Adrenal gland (tissue), 5 donors: Measurements from ENCODE around the gene TEX2.

Source experiments
- POLR2A ChIP-seq, 2 donors: fragments of 450-650 bp; IDR thresholded peaks; one replicate each; pipeline ENCODE4 v1.6.1; 2017; ENCODE audit warnings: antibody characterized with exemption in 2 of 2, mild to moderate bottlenecking in 2 of 2, moderate library complexity in 1 of 2
- TF ChIP-seq, protein P1 (sequence below), 6 experiments: fragments of 450-650 bp in 4 of 6; fragments of 200-600 bp in 2 of 6; sonication (generic) in 1 of 6; IDR thresholded peaks; 1 replicate in 5 of 6; 2 replicates in 1 of 6; pipeline versions ENCODE4 v1.5.1 to v1.8.0; 2016 to 2021; ENCODE audit warnings: antibody characterized with exemption in 6 of 6, mild to moderate bottlenecking in 2 of 6, moderate library complexity in 1 of 6
- donor health status: DM: no; HTN: no; CAD: no.

DNA sequence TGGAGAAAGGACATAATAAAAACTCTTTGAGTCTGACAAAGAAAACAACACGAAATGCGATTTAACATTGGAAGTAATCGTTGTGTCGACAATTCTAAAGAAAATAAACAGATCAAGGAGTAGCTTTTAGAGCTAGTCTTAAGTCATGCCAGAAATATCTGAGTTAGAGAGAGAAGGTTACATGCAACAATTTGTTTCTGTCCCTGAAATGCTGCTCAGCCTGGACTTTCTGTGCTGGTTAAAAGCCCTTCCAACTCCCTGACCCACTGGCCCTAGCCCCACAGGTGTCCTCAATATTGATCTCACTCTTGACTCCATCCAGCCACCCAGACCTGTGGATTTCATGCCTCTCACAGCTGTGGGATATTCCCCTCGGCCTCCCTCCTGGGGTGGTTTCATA lies 33.2 kb upstream of the TEX2 start:
- TF ChIP-seq, protein P1, sequence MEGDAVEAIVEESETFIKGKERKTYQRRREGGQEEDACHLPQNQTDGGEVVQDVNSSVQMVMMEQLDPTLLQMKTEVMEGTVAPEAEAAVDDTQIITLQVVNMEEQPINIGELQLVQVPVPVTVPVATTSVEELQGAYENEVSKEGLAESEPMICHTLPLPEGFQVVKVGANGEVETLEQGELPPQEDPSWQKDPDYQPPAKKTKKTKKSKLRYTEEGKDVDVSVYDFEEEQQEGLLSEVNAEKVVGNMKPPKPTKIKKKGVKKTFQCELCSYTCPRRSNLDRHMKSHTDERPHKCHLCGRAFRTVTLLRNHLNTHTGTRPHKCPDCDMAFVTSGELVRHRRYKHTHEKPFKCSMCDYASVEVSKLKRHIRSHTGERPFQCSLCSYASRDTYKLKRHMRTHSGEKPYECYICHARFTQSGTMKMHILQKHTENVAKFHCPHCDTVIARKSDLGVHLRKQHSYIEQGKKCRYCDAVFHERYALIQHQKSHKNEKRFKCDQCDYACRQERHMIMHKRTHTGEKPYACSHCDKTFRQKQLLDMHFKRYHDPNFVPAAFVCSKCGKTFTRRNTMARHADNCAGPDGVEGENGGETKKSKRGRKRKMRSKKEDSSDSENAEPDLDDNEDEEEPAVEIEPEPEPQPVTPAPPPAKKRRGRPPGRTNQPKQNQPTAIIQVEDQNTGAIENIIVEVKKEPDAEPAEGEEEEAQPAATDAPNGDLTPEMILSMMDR (IDR thresholded peaks at IDR 0.05), result no peak
- TF ChIP-seq POLR2A (IDR thresholded peaks at IDR 0.05), result no peak
